GM19438 (cell line): ENCODE measurements around the gene MED13L.

Experiments used
- ATAC-seq: cut with Tn5 transposase; IDR thresholded peaks from one replicate; pipeline ENCODE4 v1.9.1; 2021; ENCODE audit warnings: low read depth; ENCODE audit not compliant: unreplicated experiment

MED13L gene

DNA sequence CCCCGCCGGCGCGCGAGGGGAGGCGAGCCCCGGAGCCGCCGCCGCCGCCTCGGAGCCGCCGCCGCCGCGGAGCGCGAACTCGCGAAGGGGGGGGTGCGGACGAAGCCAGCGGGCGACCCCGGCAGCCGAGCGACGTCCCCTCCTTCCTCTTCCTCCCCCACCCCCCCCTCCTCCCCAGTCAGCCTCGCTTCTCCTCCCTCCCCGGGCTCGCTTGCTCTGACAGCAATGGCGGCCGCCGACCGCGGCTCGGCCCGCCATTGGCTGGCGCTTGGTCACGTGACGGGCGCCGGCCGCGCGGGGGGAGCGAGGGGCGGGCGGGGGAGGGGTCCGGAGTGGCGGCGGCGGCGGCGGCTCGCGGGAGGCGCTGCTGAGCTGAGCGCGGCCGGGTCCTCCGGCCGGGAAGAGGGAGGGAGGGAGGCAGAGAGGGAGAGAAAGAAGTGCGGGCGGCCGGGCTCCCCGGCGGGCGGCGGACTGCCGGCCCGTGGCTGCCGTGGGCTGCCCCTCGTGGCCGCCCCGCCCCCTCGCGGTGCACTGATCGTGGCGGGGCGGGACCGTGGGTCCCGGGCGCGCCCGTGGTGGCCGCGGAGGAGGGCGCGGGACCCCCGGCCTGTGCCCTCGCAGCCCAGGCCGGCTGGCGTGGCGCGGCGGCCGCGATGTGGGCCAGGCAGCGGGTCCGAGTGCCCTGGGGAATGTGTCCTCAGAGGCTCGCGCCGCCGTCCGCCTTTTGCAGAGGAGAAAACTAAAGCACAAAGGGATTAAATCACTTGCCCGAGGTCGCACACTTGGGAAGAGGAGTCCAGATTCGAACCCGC lies at the start of gene MED13L:
TSS of gene MED13L (minus strand) at position 227 of the 812 bp plus-strand sequence. CDS start 562 bp downstream, outside the sequence.
- peak; percentile 79 for ATAC-seq

DNA sequence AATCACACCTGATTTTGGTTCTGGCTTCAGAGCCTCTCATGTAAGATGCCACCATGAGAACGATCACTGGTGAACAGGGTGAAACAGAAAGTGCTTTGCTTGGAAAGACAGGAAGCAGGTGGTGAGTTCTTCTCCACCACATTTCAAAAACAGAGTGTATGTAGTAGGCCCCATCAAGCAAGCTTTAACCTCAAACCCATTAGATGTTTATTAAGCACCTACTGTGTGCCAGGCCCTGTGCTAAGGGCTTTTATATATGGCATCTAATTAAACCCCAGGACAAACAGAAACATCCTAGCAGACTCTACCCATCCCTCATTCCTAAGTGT lies 47.8 kb upstream of the MED13L start:
- ATAC-seq: peak; percentile 90

DNA sequence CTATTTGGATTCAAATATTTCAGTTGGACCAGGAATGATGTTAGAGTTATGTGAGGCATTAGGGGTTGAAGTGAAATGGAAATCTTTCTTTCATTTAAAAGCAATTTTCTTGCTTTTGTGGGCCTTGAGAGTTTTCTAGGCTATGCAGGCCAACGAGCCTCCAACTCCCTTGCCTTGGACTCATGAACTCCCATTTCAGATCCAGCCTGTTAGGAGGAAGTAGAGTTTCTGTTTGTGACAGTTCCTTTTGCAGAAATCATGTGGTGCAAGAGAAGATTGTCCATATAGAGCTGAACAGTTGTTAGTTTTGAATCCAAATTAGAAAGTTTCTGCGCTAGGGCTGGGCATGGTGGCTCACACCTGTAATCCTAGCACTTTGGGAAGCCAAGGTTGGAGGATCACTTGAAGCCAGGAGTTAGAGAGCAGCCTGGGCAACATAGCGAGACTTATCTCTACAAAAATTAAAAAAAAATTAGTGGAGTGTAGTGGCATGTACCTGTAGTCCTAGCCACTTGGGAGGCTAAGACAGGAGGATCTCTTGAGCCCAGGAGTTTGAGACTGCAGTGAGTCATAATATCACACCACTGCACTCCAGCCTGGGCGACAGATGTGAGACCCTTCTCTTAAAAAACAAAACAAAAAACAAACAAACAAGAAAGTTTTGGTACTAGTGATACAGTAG lies 47.3 kb upstream of the MED13L start:
- no peak for ATAC-seq

DNA sequence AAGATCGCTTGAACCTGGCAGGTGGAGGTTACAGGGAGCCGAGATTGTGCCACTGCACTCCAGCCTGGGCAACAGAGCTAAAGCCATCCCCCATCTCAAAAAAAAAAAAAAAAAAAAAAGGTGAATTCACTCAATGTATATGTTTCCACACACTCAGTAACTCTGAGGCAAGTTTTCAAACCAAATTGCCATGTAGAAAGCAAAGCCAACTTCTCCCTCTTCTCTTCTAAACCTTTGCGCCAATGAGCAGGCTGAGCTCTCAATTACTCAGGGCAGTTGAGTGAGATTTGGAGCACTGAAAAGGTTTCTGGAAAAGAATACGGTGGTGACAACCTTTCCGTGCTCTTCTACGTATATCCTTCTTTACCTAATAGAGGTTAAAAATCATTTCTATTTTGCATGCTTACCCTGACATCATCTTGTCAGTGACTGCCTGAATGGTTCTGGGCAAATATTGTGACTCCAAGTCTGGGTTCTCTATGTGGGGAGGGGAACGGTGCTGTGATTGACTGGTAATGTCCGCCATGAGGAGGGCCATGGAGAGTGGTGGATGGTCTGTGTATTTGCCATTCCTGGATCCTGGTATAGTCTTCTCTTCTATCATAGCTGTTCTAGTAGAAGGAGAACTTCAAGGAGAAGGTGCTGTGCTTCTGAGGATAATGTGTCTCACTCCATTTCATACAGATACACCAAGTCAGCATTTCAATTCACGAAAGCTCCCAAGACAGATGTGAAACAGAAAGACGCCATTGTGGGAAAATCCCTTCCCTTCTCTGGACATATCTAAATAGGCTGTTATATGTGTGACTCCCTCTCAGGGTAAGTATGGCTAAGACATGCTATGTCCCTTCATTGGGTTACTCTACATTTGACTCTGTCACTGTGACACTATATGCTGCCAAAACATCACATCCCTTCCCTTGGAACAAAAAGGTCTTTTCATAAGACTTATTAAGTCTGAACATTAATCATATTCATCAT lies 46.2 kb upstream of the MED13L start:
- ATAC-seq: no peak

DNA sequence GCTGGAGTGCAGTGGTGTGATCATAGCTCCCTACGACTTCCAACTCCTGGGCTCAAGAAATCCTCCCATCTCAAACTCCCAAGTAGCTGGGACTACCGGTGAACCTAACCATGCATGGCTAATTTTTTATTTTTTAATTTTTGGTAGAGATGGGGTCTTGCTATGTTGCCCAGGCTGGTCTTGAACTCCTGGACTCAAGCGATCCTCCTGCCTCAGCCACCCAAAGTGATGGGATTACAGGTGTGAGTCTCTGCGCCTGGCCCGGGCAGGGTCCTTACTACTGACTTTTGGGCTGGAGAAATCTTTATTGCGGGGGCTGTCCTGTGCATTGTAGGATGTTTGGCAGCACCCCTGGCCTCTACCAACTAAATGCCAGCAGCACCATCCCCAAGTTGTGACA lies 44.4 kb upstream of the MED13L start:
- ATAC-seq: no peak

DNA sequence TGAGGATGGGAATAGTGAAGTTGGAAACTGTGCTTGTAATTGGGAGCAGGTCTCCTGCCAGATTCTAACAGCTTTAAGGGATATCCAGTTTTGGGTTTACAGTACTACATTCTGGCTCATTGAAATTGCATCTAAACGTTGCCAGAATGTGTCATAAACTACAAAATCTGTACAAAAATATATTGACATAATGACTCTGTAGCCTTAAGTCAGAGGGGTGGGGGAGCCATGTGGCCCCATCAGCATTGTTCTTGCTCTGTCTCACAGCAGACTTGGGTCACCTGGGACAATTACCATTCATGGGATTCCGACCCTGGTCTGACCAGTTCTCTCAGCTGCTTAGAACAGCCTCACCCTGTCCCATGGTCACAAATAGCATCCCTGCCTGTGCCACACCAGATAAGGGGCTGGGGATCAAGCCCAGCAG lies 43.3 kb upstream of the MED13L start:
- no peak for ATAC-seq

DNA sequence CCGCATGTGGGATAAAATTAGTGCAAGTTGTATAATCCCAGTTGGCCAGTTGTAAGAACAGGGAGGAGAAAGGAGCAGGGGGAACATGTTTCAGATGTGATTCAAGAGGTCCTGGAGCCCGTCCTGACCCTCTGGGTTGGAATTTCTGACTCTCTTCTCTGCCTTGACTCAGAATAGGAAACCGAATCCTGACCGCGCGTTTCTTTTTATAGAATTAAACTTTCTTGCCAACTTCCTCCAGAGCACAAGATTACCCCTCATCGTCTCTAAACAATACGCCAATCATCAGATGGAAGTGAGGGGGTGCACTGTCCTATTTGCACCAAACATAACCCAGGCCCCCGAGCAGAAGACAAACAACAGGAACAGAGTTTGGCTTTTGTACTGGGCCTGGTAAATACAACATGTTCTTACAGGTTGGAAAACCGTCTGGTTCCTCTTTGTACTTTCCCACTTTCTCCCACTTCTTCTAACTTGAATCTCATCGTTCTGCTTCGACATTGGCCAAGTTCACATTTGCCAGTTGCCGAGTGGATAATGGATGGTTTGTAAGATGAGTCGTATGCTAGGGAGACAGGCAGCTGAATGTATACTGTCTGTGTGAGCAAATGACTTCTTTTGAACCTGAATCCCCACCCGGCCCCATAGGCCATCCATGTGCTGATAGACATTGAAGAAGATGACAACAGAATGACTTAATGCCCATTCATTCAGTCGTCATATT lies 42.6 kb upstream of the MED13L start:
- no peak for ATAC-seq

DNA sequence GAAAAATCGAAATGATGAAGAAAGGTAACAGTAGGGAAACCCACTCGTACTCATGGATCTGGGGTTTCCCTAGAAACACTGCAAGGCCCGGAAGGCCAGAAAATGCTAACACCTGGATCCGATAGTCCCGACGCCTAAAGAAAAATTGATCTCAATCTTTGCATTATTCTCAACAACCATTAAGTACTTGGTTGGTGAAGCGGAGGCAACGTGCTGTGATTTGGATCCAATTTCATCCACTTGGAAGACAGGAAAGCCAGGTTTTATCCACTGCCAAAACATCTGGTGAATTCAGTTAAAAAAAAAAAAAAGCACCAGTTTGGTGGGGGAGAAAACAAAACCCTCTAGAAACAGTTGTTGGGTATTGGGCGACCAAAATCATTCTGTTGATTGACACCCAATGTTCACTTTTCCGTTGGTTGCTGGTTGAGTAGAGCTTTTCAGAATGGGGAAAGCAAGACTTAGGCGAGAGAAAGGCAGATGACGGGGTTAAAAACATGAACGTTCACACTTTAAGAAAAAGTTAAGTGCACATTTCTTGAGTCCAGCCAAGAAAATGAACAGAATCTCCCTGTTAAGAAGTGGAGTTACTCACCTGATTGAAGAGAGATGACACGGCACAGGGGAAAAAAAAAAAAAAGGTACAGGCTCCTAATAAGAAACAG lies 41.9 kb upstream of the MED13L start:
- no peak for ATAC-seq

DNA sequence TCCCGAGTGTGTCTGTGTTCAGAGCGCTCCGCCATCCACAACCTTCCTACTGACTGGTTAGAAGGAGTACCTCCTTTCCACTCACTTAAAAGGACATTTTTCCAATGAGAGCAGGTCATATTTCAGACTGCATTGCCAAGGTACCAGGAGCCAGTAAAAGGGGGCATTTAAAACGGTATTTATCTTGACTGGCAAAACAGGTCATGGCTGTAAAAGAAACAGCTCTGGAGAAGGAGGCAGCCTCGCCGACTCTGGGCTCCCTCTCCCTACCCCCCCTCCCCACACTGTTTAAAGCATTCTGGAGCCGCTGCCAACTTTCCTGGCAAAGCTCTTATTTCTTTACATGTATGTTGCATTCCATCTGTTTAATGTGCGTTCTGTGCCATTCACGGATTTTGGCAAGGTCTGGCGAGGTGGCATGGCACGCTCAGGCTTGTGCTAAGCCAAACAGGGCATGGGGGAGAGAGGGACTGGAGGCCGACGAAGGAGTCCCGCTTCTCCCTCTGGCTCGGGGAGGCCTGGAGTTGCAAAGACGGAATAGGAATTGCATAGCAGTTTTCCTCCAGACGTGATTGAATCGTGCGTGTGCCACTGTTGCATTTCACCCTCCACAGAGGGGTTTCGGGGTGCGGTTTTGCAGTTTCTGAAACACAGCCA lies 41.2 kb upstream of the MED13L start:
- ATAC-seq: no peak

DNA sequence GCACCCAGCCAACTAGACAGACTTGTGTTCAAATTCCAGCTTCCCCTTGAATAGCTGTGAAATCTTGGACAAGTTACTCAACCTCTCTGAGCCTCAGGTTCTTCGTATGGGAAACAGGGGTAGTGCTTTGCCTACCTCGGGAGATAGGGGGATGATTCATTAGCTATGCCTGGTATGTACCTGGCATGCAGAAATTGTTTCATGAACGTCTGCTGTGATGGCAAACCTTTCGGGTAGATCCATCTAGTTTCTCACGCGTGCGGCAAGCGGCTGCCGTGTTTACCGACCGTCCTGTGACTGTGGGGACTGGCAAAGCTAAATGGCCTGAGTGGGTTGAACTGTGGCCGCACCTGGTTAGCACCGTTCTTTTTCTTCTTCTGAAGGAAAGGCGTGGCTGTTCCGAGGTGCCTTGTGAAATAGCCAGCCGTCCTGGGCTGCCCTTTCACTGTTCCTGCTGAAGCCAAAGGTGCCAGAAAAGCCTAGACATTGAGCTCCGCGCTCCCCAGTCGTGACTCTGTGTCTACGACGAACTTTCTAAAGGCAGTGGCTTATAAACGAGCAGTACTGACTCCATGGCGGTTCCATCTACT lies 40.6 kb upstream of the MED13L start:
- no peak for ATAC-seq

DNA sequence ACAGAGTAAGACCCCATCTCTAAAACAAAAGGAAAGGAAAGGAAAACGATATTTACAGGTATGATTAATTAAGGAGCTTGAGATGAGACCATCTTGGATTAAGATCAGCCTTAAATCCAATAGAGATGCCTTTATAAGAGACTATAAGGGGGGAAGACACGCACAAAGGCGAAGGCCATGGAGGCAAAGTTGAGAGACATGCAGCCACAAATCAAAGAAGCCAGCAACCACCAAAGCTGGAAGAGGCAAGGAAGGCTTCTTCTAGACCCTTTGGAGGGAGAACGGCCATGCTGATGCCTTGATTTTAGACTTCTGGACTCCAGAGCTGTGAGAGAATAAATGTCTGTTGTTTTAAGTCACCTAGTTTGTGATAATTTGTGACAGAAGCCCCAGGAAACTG lies 39.6 kb upstream of the MED13L start:
- ATAC-seq: no peak

DNA sequence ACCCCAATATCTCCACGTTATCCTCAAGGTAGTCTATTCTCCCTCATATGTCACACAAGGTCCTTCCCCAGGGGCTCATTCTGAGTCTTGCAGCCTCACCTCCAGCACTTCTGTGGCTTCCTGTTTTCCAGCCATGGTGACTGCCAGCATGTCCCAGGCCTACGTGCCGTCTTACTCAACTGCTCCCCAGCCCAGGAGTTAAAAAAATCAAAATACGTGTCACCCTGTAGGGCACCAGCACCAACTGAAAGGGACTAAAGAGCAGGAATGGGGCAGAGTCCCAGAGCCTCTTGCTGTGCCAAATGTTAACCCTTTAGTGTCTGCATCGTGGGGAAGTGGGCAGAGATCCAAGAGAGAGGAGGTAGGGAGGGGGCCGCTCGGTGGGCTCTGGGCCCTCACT lies 37.0 kb upstream of the MED13L start:
- ATAC-seq: no peak

DNA sequence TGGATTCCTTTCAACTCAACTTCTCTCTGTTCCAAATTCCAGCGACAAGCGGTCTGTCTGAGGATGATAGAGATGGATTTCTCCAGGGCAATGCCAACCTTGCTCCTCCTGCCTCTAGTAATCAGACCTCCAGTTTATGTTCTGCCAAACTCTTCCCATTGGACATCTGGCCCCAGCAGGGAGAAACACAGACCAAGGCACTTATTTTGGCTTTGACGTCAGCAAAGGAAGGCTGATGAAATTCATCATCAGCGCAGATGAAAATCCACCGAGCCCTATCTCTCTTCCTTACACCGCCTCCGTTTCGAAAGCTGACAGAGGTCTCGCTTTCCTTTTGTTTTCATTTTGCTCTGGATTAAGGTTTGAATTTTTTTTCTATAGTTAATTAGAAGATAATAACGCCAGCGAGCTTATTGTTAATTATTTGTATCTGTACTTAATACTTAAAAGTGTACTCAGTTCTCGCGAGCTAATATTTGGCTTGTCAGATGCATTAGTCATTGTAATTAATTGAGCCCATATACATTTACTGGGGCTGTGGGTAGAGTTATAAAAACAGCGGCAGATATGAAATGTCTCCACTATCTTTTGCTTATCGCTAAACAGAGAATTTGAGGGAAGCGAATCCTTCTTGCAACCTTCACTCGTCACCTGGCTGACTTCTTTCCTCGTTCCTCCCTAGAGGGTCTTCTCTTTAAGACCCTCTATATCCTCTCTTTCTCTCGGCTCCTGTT lies 35.9 kb upstream of the MED13L start:
- no peak for ATAC-seq

DNA sequence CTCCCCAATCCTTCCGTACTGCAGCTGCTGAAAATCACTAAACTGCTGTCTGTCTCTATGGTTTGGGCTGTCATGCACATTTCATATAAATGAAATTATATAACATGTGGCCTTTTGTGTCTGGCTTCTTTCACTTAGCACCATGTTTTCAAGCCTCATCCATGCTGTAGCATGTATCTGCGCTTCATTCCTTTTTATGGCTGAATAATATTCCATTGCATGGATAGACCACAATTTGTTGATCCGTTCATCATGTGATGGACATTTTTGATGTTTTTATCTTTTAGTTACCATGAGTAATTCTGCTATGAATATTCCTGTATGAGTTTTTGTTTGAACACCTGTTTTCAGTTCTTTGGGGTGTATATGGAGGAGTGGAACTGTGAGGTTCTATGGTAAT lies 32.6 kb upstream of the MED13L start:
- ATAC-seq: no peak

DNA sequence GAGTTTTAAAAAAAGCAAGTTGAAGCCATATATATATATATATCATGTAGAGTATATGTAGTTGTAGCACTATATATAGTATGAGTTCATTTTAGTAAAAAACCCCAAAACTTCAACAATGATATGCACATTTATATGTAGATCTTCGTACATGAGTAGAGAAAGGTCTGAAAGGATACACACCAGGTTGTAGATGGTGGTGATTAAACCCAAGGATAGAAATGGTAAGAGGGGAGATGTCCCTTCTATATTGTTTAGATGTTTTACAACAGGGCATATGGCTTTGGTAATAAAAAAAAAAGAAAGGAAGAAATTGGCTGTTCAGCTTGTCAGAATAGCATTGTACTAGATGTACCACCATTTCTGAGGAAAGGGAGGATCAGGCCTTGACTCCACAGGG lies 31.9 kb upstream of the MED13L start:
- no peak for ATAC-seq

DNA sequence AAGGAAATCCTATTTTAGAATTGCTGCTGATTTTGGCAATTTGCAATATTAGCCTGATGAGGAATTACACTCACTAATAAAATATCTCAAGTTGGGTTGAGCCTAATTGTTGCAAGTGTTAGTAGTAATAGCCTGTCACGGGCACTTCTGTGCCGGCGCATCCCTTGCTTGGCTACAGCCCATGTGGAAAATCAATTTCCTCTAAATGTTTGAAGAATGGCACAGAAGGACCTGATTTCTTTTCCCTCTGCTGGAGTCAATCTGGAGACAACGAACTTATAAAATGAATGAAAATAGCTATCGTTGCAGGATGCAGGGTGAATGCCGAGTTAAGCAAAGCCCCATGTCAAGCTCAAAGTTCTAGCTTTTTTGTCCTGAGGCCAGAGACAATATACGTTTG lies 31.2 kb upstream of the MED13L start:
- no peak for ATAC-seq

DNA sequence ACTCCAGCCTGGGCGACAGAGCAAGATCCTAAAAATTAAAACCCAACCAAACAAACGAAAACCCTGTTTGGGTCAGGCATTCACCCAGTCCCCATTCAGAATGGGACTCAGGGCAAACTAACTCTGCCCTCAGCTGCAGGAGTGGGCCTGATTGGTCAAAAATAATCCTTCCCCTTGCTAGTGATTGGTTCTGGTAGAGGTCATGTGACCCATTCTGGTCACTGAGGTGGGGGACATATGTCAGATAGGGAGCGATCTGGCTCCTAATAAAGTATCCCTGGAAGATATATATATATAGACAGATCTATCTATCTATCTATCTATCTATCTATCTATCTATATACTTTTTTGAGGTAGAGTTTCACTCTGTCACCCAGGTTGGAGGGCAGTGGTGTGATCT lies 29.5 kb upstream of the MED13L start:
- ATAC-seq: no peak

DNA sequence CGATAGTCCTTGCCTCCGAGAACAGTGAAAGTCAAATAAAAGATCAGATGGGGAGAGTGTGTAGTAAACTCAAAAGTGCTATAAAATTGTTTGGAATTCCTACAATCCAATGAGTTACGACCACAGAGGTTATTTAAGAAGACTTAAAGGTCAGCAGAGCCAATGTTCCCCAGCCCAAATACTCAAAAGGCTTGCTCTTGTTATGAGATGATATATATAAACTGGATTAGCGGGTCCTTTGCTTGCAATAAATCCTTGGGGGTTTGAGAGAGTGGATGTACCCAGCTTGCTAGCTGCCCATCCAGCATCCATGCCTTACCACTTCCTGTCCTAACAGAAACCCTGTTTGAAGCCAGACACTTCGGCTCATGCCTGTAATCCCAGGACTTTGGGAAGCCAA lies 29.0 kb upstream of the MED13L start:
- no peak for ATAC-seq
